GM08714 (cell line): ENCODE measurements around the gene SHLD1.

Source experiments
- H3K4me3 ChIP-seq: fragments of 200-500 bp; sonication (Bioruptor generic); 2 replicates; pipeline ENCODE4 v1.5.1; 2014; ENCODE audit warnings: mild to moderate bottlenecking, low read length, inconsistent platforms
- ZNF274 ChIP-seq: IDR thresholded peaks from 2 replicates; pipeline ENCODE4 v1.6.1; 2012; ENCODE audit warnings: mild to moderate bottlenecking, low read depth, low read length

SHLD1 gene

GRCh38 chr20:5888041-5888440 lies 137.8 kb downstream of the SHLD1 start:
- H3K4me3 ChIP-seq: no peak overlapping the region
- no peak for TF ChIP-seq ZNF274

DNA sequence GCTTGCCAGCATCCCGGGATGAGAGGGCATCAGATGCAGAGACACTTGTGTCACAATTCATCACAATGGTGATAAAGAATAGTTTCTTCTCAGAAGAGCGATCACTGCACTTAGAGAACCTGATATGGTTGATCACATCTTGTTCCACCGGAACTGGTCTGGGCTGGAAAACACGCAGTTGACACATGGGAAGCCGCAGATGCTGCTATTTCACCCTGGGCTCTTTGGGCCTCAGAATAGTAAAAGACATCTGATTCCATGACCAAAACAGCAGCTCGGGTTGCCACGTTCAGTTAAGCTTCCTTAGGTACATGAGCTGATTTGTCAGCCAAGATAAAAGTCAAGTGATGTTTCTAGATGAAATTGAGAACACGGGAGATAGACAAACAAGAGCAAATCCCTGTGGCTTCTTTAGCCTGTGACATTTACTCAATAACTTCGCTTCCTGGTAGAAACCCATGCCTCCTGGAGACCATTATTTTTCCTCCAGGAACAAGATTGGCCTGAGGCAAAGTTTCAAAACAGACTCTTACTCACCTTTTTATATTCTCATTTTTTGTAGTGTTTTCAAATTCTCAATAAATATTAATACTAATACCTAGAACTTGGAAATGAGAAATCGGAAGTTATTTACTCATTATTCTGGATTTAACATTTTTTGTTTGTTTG lies 140.7 kb downstream of the SHLD1 start:
- no peak for TF ChIP-seq ZNF274
- no peak overlapping the region for H3K4me3 ChIP-seq

GRCh38 chr20:5893052-5893451 lies 142.9 kb downstream of the SHLD1 start:
- TF ChIP-seq ZNF274: no peak
- H3K4me3 ChIP-seq: no peak overlapping the region

DNA sequence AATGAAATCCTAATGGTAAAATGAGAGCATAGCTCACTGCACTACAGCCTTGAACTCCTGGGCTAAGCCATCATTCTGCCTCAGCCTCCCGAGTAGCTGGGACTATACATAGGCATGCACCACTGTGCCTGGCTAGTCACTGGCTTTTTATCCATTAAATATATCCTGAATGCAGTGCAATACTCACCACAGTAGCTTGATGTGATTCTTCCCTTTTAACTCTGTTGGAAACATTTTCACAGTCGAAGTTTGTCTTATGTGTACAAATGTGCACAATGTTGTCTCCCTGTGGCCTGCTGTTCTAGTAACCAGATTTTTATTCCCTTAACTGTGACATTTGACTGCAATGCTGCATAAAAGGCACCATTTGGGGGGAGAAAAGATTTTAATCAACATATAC lies 143.4 kb downstream of the SHLD1 start:
- H3K4me3 ChIP-seq: no peak overlapping the region
- TF ChIP-seq ZNF274: no peak

GRCh38 chr20:5895626-5896025 lies 145.4 kb downstream of the SHLD1 start:
- H3K4me3 ChIP-seq: no peak overlapping the region
- no peak for TF ChIP-seq ZNF274

DNA sequence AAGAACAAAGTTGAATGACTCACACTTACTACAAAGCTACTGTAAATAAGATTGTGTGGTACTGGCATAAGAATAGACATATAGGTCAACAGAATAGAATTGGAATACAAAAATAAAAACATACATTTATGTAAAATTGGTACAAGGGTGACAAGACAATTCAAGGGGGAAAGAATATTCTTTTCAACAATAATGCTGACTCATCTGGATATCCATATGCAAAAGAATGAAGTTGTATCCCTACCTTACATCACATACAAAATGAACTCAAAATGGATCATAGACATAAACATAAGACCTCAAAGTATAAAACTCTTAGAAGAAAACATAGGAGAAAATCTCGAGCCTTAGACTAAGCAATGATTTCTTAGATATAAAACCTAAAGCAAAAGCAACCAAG lies 149.2 kb downstream of the SHLD1 start:
- no peak overlapping the region for H3K4me3 ChIP-seq
- no peak for TF ChIP-seq ZNF274

GRCh38 chr20:5900908-5901307 lies 150.7 kb downstream of the SHLD1 start:
- H3K4me3 ChIP-seq: no peak overlapping the region
- no peak for TF ChIP-seq ZNF274

DNA sequence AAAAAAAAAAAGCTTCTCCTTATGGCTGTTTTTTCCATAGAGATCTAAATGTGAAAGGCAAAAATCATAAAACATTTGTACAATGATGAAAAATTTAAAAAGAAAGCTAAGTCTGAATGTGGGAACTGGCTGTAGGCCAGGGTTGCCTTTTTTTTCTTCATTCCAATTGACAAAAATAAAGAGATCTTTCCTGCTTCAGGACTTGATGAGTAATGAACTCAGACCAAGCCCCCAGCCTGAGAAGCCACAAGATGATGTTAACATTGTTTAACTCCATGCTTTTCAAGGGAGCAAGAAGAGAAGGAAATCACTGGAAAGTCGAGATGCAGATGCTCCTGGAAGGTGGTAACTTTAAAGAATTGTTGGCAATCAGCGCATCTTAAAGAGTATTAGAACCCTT lies 158.8 kb downstream of the SHLD1 start:
- TF ChIP-seq ZNF274: no peak
- no peak overlapping the region for H3K4me3 ChIP-seq

DNA sequence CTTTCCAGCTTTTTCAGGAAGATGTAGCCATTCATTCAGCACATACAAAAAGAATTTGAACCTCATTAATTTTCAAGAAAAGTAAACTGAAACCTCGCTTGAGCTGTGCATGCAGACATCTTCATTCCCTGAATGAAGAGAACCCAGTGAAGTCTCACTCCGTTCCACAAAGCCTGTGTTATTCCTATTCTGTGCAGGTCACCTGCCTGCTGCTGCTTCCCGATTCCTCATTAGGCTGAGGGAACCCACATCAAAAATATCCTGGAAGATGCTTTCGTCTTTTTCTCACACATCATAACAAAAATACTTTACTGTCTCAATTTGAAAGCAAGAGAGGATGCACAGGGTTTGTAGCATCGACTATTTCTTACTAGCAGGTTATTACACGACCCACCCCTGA lies 160.0 kb downstream of the SHLD1 start:
- H3K4me3 ChIP-seq: no peak overlapping the region
- TF ChIP-seq ZNF274: no peak

DNA sequence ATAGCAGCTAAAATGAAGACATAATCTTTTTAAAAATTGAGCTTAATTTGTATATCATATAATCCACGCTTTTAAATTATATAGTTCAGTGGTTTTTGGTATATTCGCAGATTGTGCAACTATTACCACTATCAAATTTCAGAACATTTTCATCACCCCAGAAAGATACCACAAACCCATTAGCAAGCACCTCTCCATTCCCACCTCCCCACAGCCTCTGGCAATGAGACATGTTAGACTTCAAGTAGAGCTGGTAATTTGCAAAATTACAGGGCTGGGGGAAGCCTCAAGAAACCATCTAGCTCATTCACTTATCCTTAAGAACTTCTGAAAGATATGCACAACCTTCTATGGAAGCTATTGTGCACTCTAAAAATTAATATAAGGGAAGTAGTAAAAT lies 163.0 kb downstream of the SHLD1 start:
- TF ChIP-seq ZNF274: no peak
- no peak overlapping the region for H3K4me3 ChIP-seq
